Right lobe of liver (tissue), 4 donors: ENCODE measurements around the gene ALDH3A2.

Source experiments
- POLR2A ChIP-seq: fragments of 450-650 bp; IDR thresholded peaks from one replicate; pipeline ENCODE4 v1.6.1; 2017; ENCODE audit warnings: antibody characterized with exemption, mild to moderate bottlenecking
- TF ChIP-seq, protein P1 (sequence below), 4 donors: fragments of 200-600 bp in 3 of 4; fragments of 450-650 bp in 1 of 4; IDR thresholded peaks; one replicate each; pipeline versions ENCODE4 v1.5.1 to v1.8.0; 2016 to 2022; ENCODE audit warnings: antibody characterized with exemption in 4 of 4, mild to moderate bottlenecking in 2 of 4
- donor health status: DM: no; HTN: no; CAD: no.
- donor health status: DM: no; HTN: no; CAD: no.
- donor health status: DM: no; HTN: yes; CAD: no.

DNA sequence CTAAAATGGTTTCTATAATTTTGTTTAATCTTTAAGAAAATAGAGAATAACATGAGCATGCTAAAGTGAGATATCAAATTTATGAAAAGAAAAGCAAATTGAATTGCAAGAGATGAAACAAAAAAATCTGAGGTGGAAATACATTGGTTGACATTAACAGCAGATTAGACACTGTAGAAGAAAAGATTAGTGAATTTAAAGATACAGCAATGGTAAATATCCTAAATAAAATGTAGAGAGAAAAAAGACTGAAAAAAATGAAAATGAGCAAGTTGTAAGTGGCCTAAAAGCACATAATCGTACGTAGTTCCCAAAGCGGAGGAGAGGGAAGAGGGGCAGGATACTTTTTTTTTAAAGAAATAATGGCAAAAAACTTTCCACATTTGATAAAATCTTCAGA lies 30.5 kb upstream of the ALDH3A2 start:
- TF ChIP-seq, protein P1, sequence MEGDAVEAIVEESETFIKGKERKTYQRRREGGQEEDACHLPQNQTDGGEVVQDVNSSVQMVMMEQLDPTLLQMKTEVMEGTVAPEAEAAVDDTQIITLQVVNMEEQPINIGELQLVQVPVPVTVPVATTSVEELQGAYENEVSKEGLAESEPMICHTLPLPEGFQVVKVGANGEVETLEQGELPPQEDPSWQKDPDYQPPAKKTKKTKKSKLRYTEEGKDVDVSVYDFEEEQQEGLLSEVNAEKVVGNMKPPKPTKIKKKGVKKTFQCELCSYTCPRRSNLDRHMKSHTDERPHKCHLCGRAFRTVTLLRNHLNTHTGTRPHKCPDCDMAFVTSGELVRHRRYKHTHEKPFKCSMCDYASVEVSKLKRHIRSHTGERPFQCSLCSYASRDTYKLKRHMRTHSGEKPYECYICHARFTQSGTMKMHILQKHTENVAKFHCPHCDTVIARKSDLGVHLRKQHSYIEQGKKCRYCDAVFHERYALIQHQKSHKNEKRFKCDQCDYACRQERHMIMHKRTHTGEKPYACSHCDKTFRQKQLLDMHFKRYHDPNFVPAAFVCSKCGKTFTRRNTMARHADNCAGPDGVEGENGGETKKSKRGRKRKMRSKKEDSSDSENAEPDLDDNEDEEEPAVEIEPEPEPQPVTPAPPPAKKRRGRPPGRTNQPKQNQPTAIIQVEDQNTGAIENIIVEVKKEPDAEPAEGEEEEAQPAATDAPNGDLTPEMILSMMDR (IDR thresholded peaks at IDR 0.05), result no peak
- no peak for TF ChIP-seq POLR2A
